IPS-NIHi11 (cell line): ENCODE data around the gene VHLL.
A peak's percentile ranks its signal among the peaks of the same experiment; 100 is the strongest.
"Not testable (repeated sequence)": the region's sequence is repeated elsewhere in the genome, so short reads cannot be mapped to it uniquely, and the experiment has no call there.

Source experiments
- DNase-seq: peaks from one replicate; pipeline ENCODE4 v3.0.0; 2012; ENCODE audit warnings: mixed read lengths, low spot score

The VHLL gene

DNA sequence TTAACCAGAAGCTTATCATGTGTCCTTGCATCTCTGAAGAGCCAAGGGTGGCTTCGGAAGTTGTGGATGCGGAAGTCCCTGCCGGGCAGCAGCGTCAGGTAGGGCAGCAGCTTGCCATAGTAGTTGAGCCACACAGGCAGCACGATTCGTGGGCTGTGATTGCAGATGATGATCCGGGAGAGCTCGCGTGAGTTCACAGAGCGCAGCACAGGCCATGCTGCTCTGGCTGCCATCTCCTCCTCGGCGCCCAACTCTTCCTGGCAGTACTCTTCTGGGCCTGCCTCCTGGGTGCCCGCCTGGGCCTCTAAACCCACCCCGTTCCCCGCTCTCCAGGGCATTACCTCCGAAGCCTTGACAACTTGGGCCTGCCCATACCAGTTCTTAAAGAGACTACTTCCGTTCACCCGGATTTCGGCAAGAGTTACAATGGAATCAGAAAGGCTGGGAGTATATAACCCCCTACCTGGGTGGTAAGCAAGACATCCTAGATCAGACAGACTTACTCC is at the start of gene VHLL:
TSS of gene VHLL (minus strand) at position 456 of the 506 bp plus-strand sequence. CDS start at position 338, 118 bp downstream.
- no peak for DNase-seq

DNA sequence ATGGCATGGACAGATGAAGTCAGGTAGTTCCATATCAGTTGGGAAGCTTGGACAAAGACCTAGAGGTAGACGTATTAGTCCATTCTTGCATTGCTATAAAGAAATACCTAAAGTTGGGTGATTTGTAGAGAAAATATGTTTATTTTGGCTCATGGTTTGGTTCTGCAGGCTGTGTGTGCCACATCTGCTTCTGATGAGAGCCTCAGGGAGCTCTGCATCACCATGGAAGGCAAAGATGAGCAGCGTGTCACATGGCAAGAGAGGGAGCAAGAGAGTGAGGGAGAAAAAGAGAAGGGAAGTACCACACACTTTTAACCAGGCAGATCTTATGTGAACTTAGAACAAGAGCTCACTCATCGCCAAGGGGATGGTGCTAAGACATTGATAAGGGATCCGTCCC is 48.2 kb upstream of the VHLL start:
- no peak for DNase-seq

DNA sequence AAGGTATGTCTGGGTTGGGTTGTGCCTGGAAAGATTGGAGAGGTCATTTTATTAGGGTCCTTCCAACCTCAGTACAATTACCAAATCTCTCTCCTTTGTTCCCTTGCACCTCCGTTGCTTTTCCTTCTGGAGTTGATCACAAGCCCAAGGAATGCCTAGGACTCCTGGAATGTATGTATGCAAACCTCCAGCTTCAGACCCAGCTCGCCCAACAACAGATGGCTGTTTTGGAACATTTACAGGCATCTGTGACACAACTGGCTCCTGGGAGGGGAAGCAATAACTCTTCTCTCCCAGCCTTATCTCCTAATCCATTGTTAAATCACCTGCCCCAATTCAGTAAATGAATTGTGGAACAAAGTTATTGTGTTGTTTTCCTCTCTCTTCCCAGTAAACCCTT is 47.5 kb upstream of the VHLL start:
- DNase-seq, result peak; percentile 34

DNA sequence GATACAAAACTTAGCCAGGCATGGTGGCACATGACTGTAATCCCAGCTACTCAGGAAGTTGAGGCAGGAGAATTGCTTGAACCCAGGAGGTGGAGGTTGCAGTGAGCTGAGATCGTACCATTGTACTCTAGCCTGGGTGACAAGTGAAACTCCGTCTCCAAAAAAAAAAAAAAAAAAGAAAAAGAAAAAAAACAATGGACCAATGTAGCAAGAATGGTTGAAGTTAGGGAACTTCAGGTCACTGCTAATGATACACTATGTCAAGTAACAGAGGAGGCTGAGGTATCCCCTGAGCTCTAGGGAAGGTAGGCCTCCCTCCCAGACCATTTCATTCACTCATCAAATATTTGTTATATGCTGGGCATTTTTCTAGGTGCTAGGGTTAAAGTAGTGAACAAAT is 46.9 kb upstream of the VHLL start:
- not testable (repeated sequence) for DNase-seq

DNA sequence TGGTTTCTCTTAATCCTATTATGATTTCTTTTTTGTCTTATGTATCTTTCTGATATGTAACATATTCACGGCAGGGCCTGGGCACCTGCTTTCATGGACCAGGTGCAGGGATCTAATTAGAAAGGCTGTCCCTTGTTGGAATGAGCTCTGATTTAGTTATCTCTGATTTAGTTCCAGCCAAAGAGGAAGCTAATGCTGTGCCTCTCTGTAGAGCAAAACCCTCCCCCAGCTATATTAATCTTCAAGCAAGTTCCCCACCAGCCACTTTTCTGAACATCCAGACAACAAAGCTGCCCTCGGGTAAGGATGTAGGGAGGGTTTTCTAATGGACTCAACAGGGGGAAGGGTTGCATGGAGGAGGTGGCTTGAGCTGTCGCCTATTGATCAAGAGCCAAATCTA is 45.3 kb upstream of the VHLL start:
- DNase-seq, result no peak

DNA sequence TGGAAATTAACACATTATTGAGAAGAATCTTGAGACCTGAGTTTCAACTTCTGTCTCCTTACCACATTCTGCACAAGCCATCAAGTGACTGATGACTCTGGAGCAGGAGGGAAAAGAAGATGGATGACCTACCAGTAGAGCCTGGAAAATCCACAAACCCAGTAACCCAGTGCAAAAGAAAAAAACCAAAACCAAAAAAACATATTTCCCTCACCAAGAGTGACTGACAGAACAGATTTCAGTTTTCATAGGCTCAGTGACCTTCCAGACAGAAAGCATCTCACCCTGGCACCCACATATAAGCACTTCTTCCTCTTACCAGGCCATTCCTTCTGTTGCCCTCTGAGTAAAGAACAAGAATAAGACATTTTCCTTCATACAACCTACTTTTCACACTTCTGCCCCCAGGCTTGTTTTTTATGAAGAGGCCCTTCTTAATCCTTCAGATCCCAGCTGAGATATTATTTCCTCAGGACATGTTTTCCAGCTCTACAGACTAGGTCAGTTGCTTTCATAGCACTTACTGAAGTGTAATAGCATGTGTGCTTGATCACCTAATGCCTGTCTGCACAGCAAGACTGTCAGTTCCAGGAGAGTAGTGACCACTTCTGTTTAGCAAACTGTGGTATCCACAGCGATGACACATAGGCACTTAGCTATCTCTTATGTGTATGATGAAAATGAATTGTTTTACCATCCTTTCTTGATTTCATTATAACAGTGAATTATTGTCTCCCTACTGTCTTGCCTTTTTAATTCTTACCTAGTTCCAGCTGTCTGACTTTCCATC is 43.3 kb upstream of the VHLL start:
- DNase-seq, result no peak

DNA sequence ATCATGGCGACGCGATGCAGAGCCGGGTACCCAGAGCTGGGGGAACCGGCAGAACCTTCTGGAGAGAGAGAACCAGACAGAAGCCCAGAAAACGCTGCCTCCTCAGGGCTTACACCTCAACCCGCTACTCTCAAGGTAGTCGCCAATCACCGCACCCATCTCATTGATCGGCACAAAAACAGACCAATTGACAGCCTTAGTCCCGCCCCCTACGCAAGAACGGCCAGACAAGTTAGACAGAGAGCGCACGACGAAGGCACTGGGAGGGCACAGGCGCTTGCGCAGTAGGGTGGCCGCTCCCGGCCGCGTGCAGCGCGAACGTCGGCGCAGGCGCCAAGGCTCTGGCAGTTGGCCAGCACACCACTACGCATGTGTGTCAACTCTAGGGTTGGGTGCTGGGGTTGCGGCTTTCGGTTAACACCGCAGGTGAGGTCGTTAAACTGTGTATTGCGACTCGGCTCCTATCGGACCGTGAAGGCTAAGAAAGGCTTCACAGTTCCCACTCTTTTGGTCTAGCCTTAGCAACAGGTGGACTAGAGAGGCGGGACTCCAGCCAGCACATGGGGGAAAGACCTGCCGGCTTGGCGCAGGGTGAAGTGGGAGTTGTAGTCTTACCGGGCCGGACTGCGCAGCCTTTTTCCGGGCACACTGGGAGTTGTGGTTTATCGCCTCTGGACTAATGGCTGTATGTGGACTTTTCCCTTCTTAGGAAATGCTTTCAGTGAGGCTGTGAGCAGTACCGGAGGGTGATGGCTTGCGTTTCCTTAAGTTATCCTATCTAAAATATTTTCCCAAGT is 39.3 kb upstream of the VHLL start, which contains the start of the genes CCT3 and TSACC:
TSS of gene CCT3 (minus strand) at position 113 of the 797 bp plus-strand sequence. CDS start at position 5, 108 bp downstream.
TSS of gene TSACC (plus strand) at position 347 of the 797 bp plus-strand sequence. CDS start 1,232 bp downstream, outside the sequence.
- peak; percentile 97 for DNase-seq

DNA sequence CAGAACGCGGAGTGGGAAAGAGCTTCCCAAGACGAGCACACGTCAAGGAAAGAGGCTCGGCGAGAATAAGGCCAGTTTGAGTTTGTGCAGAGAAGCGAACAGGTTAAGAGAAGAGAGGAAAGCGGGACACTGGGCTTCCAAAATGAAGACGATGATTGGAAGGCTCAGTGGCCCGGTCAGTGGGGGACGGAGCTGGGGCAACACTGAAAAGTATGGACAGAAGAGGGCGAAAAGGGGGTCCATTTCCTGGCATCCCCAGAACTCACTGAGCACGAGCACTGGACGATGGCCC is 38.7 kb upstream of the VHLL start:
- DNase-seq, result no peak

DNA sequence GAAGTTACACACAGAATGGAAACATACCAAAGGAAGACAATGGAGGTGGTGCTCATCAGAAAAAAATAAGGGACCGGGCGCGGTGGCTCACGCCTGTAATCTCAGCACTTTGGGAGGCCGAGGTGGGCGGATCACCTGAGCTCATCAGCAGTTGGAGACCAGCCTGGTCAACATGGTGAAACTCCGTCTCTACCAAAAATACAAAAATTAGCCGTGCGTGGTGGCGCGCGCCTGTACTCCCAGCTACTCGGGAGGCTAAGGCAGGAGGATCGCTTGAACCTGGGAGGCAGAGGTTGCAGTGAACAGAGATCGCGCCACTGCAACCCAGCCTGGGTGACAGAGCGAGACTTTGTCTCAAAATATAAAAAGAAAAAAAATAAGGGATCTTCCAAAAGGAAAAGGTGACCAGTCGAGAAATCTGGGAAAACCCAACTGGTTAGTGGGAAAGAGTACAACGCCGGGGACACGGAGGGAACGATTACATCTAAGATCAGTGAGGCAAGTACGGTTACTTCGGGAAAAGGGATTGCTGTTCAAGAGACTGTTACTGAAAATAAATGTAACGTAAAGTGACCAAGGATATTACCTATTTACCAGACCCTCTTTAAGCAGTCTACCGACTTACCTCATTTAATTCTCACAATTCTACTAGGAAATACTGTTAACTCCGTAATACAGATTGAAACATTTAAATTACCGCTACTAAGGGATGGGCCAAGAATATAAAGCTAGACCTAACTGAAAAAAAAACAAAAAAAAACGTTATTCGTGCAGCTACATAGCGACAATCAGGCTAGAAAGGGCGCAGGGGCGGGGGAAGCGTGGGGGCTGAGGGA is 38.2 kb upstream of the VHLL start:
- DNase-seq, result no peak

DNA sequence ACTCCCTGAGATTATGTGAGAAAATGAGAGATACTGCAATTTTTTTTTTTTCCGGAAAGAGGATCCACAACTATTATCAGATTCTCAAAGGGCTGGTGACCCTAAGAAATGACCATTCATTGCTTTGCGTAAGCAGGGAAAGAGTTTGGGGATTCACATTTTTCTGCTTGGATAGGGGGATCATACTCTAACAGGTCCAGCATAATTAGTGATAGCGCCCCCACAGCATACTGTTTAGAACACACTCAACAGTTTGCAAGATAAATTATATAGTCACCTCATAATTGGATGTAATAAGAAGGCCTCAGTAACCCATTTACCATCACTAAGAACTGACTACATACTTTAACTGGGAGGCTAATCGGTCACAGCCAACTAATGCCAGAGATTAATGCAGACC is 37.1 kb upstream of the VHLL start:
- DNase-seq, result no peak

DNA sequence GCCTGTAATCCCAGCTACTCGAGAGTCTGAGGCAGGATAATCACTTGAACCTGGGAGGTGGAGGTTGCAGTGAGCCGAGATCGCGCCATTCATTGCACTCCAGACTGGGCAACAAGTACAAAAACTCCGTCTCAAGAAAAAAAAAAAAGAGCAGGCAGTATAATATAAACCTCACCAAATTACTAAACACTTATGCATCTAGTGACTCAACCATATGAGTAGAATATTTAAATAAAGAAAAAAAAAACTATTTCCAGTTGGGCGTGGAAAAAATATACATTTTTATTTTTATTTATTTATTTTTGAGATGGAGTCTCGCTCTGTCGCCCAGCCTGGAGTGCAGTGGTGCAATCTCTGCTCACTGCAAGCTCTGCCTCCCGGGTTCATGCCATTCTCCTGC is 24.1 kb upstream of the VHLL start:
- not testable (repeated sequence) for DNase-seq

DNA sequence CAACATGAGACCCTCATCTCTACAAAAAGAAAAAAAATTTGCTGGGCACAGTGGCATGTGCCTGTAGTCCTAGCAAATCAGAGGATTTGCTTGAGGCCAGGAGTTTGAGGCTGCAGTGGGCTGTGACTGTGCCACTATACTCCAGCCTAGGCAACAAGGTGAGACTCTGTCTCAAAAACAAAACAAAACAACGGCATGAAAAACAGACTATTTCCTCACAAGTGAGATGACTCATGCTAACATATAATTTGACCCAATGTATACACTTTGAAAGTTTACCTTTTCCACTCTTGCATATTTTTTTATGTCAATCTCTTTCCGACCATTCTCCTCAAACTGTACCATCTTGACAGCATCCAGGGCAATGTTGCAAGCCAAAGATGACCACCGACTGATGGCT is 21.5 kb upstream of the VHLL start:
- no peak for DNase-seq

DNA sequence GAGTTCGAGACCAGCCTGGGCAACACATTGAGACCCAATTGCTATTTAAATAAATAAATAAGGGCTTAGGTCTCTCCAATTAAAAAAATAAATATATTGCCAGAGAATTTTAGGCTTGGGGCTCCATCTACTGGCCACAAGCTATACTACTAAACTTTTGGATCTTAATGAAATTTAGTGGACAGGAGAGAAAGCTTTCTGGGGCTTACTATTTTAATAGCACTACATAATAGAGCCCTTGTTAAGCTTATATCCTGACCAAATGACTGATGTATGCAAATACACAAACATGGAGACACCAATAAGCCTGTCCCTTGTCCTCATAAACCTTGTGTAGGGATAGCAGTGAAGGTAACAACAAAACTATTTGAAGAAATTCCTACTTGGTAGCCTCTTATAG is 20.6 kb upstream of the VHLL start:
- no peak for DNase-seq

DNA sequence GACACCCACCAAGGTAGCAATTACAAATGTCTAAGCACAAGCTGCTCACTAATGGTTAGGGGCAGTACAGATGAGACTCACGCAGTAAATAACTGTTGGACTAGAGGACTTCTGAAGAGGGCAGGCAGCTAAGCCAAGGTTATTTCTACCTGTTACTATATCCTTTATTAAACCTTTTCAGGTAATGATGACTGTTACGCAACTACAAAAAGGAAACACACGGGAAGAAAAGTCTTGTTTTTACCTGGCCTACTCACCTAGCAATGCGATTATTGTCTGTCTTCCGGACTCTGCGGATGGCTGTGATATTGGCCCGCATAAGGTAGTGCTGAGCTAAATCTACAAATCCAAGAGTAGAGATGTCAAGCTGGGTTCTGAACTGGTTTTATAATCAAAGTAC is 17.8 kb upstream of the VHLL start:
- DNase-seq, result no peak

DNA sequence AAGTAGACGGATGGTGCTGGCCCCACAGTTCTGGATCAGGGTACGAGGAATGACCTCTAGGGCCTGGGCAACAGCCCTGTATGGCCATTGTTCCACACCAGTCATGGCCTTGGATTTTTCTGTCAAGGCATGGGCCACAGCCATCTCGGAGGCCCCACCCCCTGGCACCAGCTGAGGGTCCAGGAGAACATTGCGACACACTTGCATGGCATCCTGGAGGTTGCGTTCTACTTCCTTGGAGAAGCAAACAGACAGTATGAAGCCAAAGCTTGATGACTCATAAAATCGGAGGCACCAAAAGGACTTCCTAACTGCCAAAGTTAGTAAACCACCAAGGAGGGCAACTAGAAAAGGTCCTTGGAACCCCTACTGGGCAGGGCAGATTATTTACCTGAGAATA is 11.9 kb upstream of the VHLL start:
- no peak for DNase-seq

DNA sequence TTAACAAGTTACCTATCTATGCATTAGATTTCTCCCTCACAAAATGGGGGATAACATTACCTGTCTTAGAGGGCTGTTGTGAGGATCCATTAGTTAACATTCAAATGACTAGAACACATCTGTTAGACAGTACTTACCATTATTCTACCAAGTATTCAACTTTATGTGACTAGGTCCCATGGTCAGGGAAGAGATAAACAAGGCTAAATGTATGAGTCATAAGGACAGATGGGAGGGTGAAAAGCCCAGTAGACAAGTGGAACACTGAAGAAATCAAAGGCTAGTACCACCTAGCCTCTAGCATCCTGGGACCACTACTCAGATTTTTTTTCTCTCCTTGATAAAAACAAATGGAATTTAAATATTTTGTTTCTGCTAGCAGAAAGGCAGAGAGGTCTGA is 9.0 kb upstream of the VHLL start:
- DNase-seq, result no peak

DNA sequence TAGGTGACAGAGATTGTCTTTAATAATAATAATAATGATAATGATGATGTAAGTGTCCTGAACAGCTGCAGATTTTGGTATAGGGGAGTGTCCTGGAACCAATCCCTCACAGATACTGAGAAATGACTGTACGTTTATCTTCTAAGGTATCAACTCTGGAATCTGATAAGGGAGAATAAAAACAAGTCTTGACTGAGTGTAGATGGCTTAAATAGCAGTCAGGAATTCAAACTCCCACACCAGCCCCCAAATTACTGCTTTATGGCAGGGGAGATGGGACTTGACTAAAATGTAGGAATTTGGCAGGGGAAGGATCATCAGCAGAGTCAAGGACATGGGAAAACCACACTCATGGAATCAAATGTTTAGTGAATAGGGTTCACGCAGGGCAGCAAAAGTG is 6.1 kb upstream of the VHLL start:
- no peak for DNase-seq

DNA sequence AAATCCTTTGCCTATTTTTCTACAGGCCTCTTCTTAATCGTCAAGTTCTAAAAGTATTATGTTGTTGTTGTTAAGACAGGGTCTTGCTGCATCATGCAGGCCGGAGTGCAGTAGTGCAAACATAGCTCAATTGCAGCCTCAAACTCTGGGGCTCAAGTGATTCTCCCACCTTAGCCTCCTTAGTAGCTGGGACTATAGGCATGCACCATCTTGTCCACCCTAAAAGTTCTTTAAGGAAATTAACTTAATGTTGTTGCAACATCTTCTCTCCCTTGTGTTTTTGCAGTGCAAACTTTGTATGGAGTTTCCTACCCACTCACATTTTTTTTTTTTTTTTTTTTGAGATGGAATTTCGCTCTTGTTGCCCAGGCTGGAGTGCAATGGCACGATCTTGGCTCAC is 4.1 kb upstream of the VHLL start:
- DNase-seq, result no peak

DNA sequence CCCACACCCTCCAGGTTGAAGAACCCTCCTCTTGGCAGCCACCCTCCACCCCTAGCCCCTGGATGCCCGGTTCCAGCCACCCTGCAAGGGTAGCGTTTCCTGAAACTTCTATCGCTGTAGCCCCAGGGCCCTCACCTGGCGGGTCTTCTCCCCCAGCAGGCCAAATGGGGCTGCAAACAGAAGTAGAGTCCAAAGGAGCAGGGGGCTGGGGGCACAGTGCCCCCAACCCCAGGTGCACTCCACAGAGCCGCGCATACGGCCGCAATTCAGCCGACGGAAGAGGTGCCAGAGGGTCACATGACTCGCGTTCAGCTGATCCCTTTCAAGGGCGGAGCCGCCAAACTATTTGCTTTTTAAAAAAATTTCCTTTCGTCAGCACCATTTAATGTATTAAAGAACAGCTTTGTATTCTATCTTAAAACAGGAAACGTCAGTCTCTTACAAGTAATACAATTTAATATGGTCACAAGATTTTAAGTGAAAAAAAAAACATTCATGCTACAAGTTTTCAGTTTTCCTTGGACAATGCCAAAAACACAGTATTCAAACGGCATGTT is 3.6 kb downstream of the VHLL start, which contains the start of gene GLMP:
TSS of gene GLMP (minus strand) at position 289 of the 557 bp plus-strand sequence. CDS start at position 255, 34 bp downstream.
- DNase-seq, result peak; percentile 77

DNA sequence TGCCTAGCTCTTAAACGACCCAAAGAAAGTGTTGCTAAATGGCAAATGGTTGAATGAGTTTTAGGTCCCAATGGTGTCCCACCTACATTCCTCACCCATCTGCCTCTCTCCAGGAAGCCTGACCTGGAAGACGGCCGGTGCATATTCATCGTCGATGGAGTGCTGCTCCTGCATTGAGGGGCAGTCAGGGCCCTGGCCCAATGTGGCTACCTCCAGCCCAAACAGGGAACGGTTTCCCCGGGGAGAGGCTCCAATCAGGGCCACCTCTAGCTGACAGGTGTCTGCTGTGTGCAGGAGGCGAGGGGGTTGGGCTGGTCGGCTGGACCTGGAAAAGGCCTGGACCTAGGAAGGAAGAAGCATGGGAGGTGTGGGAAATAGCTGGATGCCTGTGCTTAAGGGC is 5.2 kb downstream of the VHLL start:
- no peak for DNase-seq

DNA sequence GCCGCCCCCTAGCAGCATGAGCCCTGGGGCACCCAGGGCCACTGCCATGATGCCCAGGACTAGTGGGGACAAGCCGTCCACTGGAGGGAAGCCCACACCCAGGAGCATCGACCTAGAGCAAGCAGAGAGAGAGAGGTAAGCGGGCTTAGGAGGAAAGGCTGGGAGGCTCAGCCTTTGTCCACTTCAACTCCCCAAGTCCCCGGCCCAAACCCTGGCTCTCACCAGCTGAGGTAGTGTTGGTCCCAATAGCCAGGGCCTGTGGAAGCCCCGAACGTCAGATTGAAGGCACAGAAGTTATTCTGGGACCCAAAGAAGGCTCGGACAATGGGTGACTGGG is 6.0 kb downstream of the VHLL start:
- DNase-seq, result no peak
